ENCODE measurements around the gene TNFSF11.

Gene TNFSF11

DNA sequence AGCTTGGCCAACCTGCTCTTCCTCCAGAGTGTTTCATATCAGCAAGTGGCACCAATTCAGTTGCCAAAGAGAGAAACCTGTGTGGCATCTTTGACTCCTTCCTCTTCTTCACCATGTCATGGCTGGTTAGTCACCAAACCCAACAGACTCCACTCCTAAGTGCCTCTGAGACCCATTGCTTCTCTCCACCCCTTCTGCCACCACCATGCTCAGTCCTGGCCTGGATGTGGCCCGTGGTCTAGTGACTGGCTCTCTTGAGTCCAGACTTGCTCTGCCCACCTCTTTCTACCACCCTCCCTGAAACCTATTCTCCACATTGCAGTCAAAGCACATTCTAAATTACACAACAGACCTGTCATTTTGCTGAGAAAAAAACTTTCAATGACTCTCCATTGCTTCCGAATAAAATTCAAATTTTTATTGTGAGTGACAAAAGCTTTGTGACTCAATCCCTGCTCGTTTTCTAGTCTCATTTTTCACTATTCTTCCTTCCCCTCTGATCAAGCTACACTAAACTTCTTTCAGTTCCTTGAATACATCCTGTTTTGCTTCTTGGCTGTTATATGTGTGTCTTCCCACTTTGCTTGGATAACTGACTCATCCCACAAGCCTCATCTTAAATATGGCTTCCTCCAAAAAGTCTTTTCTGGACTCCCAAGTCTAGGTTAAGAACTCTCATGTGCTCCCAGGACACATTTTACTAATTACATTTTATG, 12.0 kb upstream of the TNFSF11 start:
- no peak for DNase-seq

DNA sequence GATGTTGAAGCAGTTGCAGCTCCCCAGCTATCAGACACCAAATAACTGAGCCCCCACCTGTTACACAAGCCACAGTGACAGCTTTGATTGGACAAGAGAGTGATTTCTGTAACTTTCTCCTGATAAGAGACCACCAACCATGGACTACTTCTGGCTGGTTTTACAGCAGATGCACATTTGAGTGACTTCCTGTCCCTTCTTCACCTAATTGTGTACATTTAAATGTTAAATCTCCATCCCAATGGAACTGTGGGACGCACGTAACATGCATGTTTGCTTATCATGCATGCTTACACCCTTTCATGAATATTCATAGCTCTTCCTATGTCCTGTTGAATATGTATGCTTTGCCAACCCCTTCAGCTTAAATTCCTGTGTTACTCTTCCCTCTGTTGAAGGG, 6.0 kb upstream of the TNFSF11 start:
- DNase-seq: no peak

DNA sequence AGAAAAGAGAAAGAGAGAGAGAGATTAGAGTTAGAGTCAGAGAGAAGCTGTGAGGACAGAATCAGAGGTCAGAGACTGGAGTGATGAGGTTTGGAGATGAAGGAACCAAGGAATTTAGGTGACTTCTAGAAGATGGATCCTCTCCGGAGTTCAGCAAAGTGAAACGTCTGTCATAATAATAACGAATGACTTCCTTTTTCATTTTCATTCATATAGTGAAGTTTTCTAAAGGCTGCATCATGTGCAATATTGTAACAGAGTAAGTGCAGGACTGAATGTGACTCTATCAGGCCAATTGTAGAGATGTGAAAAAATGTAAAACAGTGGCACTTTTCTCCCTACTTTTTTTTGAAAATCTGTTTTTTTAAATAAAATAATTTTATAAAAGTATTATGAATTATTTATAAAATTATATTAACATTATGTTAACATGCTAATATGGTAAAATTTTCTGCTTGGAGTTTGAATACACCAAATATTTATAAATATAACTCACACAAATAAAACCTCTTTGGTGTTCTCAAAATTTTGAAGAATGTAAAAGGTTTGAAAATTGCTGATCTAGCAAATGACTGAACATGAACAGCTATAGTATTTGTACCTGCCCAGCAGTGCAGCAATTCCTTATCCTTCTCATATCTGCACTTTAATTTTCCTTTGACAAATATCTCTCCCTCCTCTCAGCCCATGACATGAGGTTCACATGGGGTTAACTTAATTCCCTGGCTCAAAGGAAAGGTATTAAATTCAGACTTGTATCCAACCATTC, 4.2 kb upstream of the TNFSF11 start:
- DNase-seq: no peak

DNA sequence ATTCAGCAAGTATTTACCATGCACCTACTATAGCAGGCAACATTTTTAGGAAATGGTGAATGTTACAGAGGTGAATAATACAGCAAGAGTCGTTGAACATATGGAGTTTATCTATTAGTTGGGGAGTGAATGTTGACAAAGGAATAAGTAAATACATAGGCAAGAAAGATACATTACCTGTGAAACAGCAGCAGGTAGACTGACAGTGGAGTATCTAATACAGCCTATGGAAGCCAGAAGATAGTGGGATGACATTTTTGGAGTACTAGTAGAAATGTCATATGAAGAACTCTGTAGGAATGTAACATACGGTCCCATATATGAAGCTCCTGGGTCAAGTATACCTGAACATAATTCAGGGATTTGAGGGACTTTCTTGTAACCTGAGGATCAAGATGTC, 2.1 kb upstream of the TNFSF11 start:
- DNase-seq: no peak

DNA sequence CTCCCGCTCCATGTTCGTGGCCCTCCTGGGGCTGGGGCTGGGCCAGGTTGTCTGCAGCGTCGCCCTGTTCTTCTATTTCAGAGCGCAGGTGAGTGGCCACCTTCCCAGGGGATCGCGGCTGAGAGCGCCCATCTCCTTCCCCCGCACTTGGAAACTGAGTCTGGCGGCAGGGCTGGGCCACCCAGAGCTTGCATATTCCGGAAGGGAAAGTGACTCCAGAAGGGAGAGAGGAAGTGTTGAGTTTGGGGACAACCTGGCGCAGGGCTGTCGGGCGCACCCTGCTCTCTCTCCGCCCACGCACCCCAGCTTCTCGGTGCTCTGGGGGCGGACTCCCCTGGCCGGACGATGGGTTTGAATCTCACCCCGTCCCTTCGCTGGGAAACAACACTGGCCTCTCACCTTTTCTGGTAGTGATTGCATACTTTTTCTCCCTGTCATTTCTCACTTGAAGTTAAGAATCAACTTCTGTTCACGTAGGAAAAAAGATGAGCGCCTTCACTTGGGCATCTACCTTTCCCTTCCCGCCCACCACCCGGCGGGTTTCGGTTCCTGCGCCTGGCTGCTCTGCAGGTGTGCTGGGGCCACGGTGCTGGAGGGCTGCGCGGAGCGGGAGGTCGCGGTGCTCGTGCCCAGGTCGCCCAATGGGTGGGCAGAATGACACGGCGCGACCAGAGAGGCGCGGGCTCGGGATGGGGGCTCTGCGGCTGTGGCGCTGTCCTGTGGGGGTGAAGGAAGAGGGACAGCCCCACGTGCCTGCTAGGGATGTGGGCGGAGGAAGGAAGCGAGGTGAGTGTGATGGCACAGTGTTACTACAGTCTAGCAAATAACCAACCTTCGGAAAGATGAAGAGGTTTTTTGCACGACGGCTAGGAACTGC, 721 bp downstream of the TNFSF11 start:
- peak; percentile 66 for DNase-seq

DNA sequence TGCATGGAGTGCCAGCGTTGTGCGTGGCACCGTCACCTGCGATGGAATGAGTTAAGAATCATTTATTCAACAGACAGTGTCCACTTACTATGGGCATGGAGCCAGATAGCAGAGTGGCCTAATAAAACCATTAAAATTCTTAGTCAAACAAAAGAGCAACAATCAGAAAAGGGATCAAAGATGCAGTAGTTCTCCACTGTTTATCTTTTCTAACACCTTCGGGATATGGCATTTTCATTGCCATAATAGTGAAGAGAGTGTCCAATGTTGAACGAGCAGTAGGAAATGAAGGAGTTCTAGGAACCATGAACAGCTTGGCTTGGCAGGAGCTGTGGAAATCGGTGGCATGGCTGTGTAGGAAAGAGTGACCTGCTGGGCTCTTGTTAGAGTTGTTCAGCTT, 2.0 kb downstream of the TNFSF11 start:
- no peak for DNase-seq

DNA sequence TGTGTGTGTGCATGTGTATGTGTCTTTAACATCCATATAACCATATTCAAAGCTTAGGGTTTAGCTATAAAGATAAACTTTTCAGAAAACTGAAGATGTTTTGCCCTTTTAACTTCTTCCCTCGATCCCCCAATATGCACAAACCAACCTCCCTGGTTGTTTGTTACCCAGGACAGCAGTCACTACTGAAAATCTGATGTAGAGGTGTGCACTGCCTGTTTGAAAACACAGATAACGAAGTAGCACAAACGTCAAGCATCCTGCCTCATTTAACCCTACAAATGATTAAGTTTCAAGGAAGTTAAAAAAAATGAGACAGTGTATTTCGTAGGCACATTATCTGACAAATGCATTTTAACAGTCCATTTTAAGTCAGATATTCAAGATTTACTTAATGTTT, 3.6 kb downstream of the TNFSF11 start:
- no peak for DNase-seq

DNA sequence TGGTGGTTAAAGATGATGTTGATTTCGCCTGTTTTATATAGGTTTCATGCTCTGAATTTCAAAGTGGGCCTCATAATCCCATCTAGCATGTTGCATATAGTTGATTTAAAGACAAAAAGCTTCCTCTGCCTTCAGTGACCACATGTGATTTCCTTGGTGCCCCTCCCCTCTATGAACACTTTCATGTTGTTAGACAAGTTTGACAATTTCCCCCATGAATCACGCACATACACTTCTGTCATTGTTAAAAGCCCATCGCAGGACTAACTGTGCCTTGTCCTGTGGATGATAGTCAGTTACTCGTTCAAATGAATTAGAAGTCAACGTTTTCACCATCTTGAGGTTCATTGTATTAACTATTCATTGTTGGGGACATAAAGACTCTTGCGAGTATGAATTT, 6.7 kb downstream of the TNFSF11 start:
- no peak for DNase-seq

DNA sequence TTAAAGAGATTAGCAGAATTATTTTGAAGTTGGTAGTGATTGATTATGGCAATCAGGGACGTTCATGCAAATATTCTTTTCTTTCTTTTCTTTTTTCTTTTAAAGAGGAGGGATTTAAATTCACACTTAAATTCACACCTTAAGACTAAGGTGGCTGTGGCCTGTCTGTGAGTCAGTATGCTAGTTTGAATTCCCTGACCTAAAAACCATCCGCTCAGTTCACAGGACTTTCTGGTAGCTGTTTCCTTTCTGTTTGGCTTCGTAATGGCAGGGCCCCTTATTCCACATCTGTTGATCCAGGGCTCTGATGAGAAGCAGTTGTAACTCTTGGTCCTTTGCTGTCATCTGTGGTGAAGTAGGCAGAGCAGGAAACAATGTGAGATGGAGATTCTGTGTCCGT, 7.5 kb downstream of the TNFSF11 start:
- no peak for DNase-seq

DNA sequence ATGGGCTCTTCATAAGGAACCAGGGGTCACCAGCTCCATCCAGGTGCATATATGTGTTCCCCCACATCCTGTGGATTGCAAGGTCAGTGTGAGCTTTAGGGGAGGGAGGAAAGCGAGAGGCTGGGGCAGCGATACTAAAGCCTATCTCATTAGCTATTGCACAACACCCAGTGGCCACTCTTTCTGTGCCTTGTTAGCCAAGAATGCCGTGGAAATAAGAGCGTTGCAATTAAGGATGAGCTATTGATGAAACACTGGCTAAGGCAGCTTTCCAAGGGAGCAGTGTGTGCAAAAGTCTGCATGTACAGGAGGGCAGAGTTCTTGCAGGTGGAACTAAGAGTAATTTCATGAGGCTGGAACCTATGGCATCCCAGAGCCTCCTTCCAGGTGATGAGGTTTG, 17.6 kb downstream of the TNFSF11 start:
- no peak for DNase-seq

DNA sequence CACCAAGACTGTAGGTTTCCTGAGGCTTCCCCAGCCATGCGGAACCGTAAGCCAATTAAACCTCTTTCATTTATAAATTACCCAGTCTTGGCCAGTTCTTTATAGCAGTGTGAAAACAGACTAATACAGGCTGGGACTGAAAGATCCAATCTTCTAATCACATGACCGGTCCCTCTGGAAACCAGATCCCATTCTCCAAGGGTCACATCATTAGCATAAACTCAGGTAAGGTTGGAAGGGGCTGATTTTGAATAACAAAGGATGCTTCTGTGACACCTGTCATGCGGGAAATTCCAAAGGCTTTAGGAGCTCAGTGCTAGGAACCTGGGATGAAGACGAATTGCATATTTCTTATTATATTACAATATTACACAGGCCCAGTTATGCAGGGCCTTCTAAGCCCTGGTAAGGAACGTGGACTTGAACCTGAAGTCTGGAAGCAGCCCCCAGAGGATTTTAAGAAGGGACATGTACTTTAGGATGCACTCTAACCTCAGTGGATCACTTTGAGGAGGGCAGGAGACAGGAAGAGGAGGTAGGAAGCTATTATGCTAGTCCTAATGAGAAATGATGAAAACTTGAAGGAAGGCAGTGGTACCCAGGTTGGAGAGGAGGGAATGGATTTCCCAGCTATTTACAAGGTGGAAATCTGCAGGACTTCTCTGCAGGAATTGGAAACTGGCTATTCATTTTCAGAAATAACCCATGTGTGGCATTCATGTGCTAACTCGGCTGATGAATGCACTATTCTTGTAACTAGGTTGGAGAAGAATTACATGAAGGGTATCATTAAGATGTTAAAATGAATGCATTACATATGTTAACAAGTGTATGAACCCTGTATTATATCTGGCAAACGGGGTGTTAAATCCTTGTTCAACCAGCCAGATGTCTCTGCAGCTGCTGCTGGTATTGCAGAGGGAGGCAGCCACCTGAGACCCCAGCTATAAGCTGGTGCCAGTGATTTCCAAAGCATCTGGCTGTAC, 19.3 kb downstream of the TNFSF11 start:
- DNase-seq: no peak

DNA sequence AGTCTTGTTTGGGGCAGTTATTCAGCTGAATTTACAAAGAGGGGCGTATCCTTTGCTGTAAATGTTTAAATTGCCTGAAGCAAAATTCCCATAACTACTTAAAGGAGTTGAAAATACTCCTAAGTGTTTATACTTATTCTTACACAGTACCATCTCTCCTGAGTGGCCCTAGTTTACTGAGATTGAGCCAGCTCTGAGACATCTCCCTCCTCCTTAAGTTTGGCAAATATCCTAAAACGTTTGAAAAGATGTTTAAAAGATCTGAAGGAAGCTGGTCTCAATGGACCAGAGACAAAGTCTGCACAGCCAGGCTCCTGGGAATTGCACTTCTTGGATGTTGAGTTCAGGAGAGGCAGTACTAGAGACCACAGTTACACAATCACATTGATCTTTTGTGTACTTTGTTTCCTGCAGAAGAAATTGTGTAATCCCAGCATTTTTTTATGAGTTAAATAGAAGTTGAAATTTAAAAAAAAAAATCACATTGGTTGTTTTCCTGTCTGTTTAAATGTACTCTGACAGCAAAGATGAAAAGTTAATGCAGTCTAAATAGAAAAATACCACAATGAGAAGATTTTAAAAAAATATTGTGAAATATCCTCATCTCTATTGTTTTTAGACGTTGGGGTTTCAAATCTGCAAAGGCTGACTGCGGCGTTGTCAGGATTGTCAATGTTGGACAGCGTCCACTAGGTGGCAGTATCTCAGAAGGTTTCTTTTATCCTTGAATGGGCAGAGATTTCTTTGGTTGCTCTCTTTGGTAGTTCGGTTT, 20.7 kb downstream of the TNFSF11 start:
- DNase-seq: peak; percentile 34

DNA sequence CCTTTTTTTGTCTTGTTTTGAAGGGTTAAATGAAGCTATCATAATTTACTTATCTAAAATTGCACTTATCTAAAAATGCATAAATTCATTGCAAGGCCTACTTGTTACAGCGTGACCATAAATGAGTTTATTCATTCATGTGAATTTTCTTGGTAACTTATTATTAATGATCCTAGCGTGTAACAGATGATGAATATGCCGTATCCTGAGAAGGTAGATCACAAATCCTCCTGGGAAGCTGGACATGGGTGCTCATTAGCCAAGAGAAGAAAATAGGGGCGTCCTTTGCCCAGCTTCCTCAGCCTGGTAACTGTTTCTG, 21.3 kb downstream of the TNFSF11 start:
- DNase-seq: no peak

DNA sequence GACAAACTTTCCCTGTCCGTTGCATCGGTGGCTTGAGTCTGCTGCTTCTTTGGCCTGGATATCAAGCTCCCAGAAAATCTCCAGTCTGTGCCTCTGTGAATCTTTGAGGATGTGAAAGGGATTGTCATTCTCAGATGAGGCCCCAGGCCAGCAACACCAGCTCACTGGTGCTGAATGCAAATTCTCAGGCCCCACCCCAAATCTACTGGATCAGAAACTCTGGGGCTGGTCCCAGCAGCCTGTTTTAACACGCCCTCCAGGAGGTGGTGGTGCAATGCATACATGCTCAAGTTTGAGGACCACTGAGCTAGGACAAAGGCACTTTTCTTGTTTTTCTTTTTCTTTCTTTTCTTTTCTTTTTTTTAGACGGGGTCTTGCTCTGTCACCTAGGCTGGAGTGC, 23.6 kb downstream of the TNFSF11 start:
- no peak for DNase-seq

DNA sequence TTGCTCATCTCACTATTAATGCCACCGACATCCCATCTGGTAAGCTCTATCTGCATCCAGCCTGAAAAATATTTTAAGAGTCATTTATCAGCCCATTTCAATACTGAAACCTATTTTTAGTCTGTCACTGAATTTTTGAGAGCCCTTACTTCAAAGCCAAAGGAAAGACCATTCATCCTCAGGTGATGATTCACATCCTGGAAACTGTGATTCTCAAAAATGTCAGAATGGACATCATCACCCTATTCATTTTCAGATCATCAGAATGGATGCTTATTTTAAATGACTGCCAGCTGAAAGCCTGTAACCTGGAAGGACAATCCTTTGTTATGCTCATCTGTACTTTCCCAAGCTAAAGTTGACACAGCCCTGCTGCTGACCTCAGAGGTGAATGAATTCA, 27.0 kb downstream of the TNFSF11 start:
- DNase-seq: no peak

DNA sequence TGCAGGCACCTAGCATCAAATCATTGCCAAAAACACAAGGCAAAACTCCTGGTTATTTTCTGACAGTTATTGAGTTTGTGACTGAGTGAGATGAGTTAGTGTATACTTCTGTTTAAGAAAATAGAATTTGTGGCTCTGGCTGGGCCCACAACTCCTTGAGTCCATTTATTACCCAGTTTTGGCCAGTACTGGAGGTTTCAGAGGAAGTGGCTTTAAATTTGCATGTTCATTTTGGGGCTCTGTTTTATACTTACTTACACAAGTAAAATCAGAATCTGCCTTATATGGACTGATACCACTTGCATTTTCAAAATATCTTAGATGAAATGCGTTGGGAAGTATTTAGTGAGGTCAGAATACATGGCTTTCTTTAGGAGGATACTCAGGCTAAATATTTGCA, 29.0 kb downstream of the TNFSF11 start:
- no peak for DNase-seq

DNA sequence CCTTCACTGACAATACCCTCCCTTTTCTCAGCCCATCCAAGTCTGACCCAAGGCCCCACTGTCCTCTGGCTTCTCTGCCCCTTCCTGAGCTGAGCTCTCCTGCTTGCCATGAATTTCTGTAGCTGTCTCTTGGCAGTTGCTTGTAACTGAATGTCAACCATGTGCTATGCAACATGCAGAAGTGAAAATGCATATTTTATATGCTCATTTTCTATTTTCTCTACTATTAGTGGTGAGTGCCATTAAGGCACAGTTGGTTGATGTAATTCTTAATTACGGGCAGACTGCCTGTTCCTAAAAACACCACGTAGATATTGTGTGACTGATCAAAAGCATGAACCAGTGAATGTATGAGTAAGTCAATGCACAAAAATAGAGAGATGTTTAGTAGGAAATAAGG, 29.6 kb downstream of the TNFSF11 start:
- no peak for DNase-seq

DNA sequence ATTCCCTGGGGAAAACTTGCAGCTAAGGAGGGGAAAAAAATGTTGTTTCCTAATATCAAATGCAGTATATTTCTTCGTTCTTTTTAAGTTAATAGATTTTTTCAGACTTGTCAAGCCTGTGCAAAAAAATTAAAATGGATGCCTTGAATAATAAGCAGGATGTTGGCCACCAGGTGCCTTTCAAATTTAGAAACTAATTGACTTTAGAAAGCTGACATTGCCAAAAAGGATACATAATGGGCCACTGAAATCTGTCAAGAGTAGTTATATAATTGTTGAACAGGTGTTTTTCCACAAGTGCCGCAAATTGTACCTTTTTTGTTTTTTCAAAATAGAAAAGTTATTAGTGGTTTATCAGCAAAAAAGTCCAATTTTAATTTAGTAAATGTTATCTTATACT, 33.6 kb downstream of the TNFSF11 start:
- DNase-seq: no peak

DNA sequence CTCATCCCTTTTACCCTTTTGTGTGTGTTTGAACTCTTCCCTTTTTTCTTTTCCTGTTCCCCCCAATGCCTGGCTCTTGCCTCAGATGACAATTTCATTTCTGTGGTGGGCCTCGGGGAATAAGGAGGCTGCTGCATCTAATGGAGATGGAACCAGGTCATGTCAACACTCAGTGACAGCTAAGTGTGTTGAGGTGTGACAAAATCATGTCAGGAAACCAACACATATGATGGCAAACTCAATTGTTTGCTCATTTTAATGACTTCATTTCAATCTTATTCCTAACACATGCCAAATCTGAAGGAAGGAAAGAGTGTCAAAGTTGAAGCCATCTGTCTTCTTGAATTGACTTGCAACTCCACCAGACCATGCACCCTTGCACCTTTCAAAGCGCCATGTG, 36.7 kb downstream of the TNFSF11 start:
- DNase-seq: no peak

DNA sequence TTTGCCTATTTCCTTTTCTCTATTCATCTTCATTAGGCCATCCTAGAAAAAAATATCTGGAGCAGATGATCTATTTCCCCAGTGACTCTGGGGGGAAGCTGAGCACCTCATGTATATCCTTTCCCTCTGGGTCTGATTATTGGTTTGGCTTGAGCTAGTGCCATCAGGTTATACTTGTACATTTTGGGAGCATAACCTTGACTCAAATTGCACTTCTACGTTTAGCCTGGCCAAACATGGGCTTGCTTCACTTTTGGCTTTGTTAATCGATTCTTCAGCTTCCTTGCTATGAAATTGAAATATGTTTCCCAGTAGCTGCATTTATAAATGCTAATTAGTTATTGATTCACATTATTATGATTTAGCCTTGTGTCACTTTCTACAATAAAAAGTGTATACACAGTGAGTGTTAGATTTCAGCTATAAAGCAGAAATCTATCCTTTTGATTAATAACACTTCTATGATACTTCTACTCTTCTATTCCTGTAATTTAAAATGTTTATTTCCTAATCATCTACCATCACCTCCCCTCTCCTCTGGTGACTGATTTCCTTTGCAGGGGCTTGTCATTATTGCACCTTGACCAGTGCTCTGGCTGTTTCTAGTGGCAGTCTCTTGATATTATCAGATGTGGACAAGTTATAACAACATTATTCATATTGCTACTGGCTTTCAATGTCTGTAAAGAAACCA, 37.3 kb downstream of the TNFSF11 start:
- no peak for DNase-seq
